H1 (cell line): ENCODE results near the gene NMT1. TPM values are rescaled to one million over a fixed set of nuclear protein-coding genes. Genes with fewer than 3 reads are reported as not detected.

Experiments used
- BCL11A ChIP-seq, 2 experiments: IDR thresholded peaks; one replicate each; pipeline ENCODE4 v1.6.1; 2011; ENCODE audit warnings: low read depth in 2 of 2, low read length in 2 of 2, mild to moderate bottlenecking in 2 of 2
- CREB1 ChIP-seq: IDR thresholded peaks from 2 replicates; pipeline ENCODE4 v1.6.1; 2012; ENCODE audit warnings: inconsistent platforms
- CTBP2 ChIP-seq: IDR thresholded peaks from 2 replicates; pipeline ENCODE4 v1.7.0; 2011; ENCODE audit warnings: borderline replicate concordance, mild to moderate bottlenecking, moderate library complexity, mixed read lengths, low read length; ENCODE audit not compliant: insufficient read depth, insufficient read length
- FOSL1 ChIP-seq: IDR thresholded peaks from 2 replicates; pipeline ENCODE4 v1.6.1; 2011; ENCODE audit warnings: mild to moderate bottlenecking, low read depth, low read length, moderate library complexity; ENCODE audit not compliant: insufficient read depth
- HDAC6 ChIP-seq: IDR thresholded peaks from one replicate; pipeline ENCODE4 v1.7.1; 2012; ENCODE audit warnings: low read depth, mild to moderate bottlenecking, inconsistent platforms, low read length, moderate library complexity
- KDM5A ChIP-seq: fragments of 200-600 bp; IDR thresholded peaks from 2 replicates; pipeline ENCODE4 v1.7.1; 2012; ENCODE audit warnings: mild to moderate bottlenecking, low read length, inconsistent platforms, mixed read lengths
- SIRT6 ChIP-seq: IDR thresholded peaks from one replicate; pipeline ENCODE4 v1.7.1; 2012; ENCODE audit warnings: low read length, inconsistent platforms
- SIX5 ChIP-seq: IDR thresholded peaks from 2 replicates; pipeline ENCODE4 v1.6.1; 2011; ENCODE audit warnings: mild to moderate bottlenecking, low read depth, low read length
- TAF7 ChIP-seq: optimal IDR thresholded peaks from 2 replicates; pipeline ENCODE3; 2011; ENCODE audit warnings: low read depth, mild to moderate bottlenecking, inconsistent platforms, low read length, moderate library complexity, borderline replicate concordance
- USF2 ChIP-seq: IDR thresholded peaks from 2 replicates; pipeline ENCODE4 v1.6.1; 2011; ENCODE audit warnings: low read length, improper control_type of control experiment
- polyA plus RNA-seq, 7 experiments: library from polyadenylated mRNA; depleted of rRNA in 3 of 7; stranded (reverse) in 5 of 7; unstranded in 2 of 7; fragments of >200 nt in 5 of 7; fragments of 200-250 nt in 2 of 7; gene quantifications; 1 replicate in 5 of 7; 2 replicates in 1 of 7; 4 replicates in 1 of 7; pipeline versions ENCODE4 v1.2.1 to v1.2.3, GENCODE V29; 2011 to 2013; ENCODE audit warnings: missing spikeins in 2 of 7, mixed read lengths in 2 of 7
- total RNA-seq: library from RNA; stranded (reverse); fragmentation: NEBNext Ultra II Directional; extraction: Animal tissue kit (Norgen Biotek cat#: 25700); gene quantifications from 2 replicates; pipeline ENCODE4 v1.2.1, GENCODE V29; 2021

The NMT1 gene
- total and polyA plus RNA-seq, 2 of the 8 experiments (the other 6 are each of a cell fraction or from before 2014, with no cell fraction given), result 42.9 to 149 TPM

- TF ChIP-seq KDM5A (peak; percentile 97), FOSL1 (no peak), SIRT6 (no peak), SIX5 (peak; percentile 91), CTBP2 (no peak), CREB1 (peak; percentile 44; the same call in 1 of the 2 replicates), USF2 (no peak), HDAC6 (no peak), TAF7 (peak; percentile 95), BCL11A (IDR thresholded peaks at IDR 0.05; ENCODE audit: low read depth in 2 of 2, low read length in 2 of 2) (no peak)
Measured at GRCh38 chr17:45060797-45061605, at the start of gene NMT1 (continued).
